Mesenteric fat pad (tissue), 1 donor: ENCODE data around the gene TMEM164. TPM values are rescaled to one million over a fixed set of nuclear protein-coding genes. Genes with fewer than 3 reads are reported as not detected.

ENCODE experiments used
- DNase-seq: peaks from one replicate; pipeline ENCODE4 v3.0.0-alpha.2; 2020; ENCODE audit warnings: low spot score
- total RNA-seq: library from RNA; stranded (reverse); fragmentation: NEBNext Ultra II Directional; extraction: Animal tissue kit (Norgen Biotek cat#: 25700); gene quantifications from one replicate; pipeline ENCODE4 v1.2.1, GENCODE V29; 2021
- donor health status: DM: yes; HTN: yes; CAD: no.

Gene TMEM164
- total RNA-seq, 1 donor from 2014 or later, result 49.7 TPM

GRCh38 chrX:110162131-110162530, 159.2 kb downstream of the TMEM164 start:
- no peak for DNase-seq

- no peak for DNase-seq
These were observed 160.0 kb downstream of the TMEM164 start for GRCh38 chrX:110162867-110163266.

- DNase-seq, result no peak
These were observed 160.6 kb downstream of the TMEM164 start for GRCh38 chrX:110163488-110163887.

- DNase-seq, result no peak
These were observed 165.1 kb downstream of the TMEM164 start for GRCh38 chrX:110167952-110168451.

- DNase-seq, result no peak
These were observed 165.7 kb downstream of the TMEM164 start for GRCh38 chrX:110168585-110168984.

GRCh38 chrX:110170029-110170428, 167.1 kb downstream of the TMEM164 start:
- no peak for DNase-seq

GRCh38 chrX:110171442-110171841, 168.5 kb downstream of the TMEM164 start:
- no peak for DNase-seq

- DNase-seq, result no peak
These were observed 169.3 kb downstream of the TMEM164 start for GRCh38 chrX:110172215-110172614.

- no peak for DNase-seq
These were observed 170.6 kb downstream of the TMEM164 start for GRCh38 chrX:110173192-110174175.

GRCh38 chrX:110175146-110175545, 172.2 kb downstream of the TMEM164 start:
- no peak for DNase-seq

GRCh38 chrX:110175696-110176095, 172.8 kb downstream of the TMEM164 start:
- no peak for DNase-seq

GRCh38 chrX:110178179-110178865, 175.4 kb downstream of the TMEM164 start:
- DNase-seq, result no peak

- DNase-seq, result no peak
These were observed 177.4 kb downstream of the TMEM164 start for GRCh38 chrX:110180176-110180927.

- DNase-seq, result no peak
These were observed 178.0 kb downstream of the TMEM164 start for GRCh38 chrX:110180928-110181310.

GRCh38 chrX:110181459-110182137, 178.7 kb downstream of the TMEM164 start:
- DNase-seq, result no peak

GRCh38 chrX:110182362-110182761, 179.4 kb downstream of the TMEM164 start:
- no peak for DNase-seq

- DNase-seq, result no peak
These were observed 180.0 kb downstream of the TMEM164 start for GRCh38 chrX:110182865-110183264.

- DNase-seq, result no peak
These were observed 180.4 kb downstream of the TMEM164 start for GRCh38 chrX:110183314-110183713.

GRCh38 chrX:110188701-110189558, 186.0 kb downstream of the TMEM164 start:
- DNase-seq, result no peak

- DNase-seq, result no peak
These were observed 189.6 kb downstream of the TMEM164 start for GRCh38 chrX:110192516-110192915.
